Activated CD4-positive, alpha-beta T cell treated with anti-CD3 and anti-CD28 coated beads, Interleukin-2, amount 50 U/mL, for 1 hour (primary cell): ENCODE measurements around the gene CAMTA1.
A peak's percentile ranks its signal among the peaks of the same experiment; 100 is the strongest.
"Not testable (repeated sequence)": the region's sequence is repeated elsewhere in the genome, so short reads cannot be mapped to it uniquely, and the experiment has no call there.

ENCODE experiments used
- DNase-seq: peaks from one replicate; pipeline ENCODE4 v3.0.0-alpha.2; 2020

The CAMTA1 gene

GRCh38 chr1:7677815-7678214, 892.6 kb downstream of the CAMTA1 start:
- DNase-seq: no peak

- no peak for DNase-seq
Observed at GRCh38 chr1:7678491-7679158, 893.4 kb downstream of the CAMTA1 start.

- DNase-seq: no peak
Observed at GRCh38 chr1:7679159-7679872, 894.1 kb downstream of the CAMTA1 start.

- no peak for DNase-seq
Observed at GRCh38 chr1:7679873-7680206, 894.6 kb downstream of the CAMTA1 start.

GRCh38 chr1:7680207-7680954, 895.1 kb downstream of the CAMTA1 start:
- DNase-seq: peak; percentile 38

GRCh38 chr1:7680955-7681268, 895.7 kb downstream of the CAMTA1 start:
- no peak for DNase-seq

- DNase-seq: no peak
Observed at GRCh38 chr1:7681401-7681800, 896.1 kb downstream of the CAMTA1 start.

GRCh38 chr1:7683521-7683920, 898.3 kb downstream of the CAMTA1 start:
- DNase-seq: no peak

- no peak for DNase-seq
Observed at GRCh38 chr1:7684132-7684531, 898.9 kb downstream of the CAMTA1 start.

GRCh38 chr1:7684861-7685635, 899.8 kb downstream of the CAMTA1 start:
- DNase-seq: no peak

GRCh38 chr1:7686301-7686850, 901.1 kb downstream of the CAMTA1 start:
- DNase-seq: no peak

- DNase-seq: no peak
Observed at GRCh38 chr1:7687411-7687810, 902.2 kb downstream of the CAMTA1 start.

- DNase-seq: no peak
Observed at GRCh38 chr1:7688659-7689058, 903.4 kb downstream of the CAMTA1 start.

GRCh38 chr1:7689307-7689706, 904.1 kb downstream of the CAMTA1 start:
- not testable (repeated sequence) for DNase-seq

GRCh38 chr1:7690076-7690475, 904.8 kb downstream of the CAMTA1 start:
- no peak for DNase-seq

GRCh38 chr1:7690496-7691182, 905.4 kb downstream of the CAMTA1 start:
- no peak for DNase-seq

- no peak for DNase-seq
Observed at GRCh38 chr1:7691576-7691975, 906.3 kb downstream of the CAMTA1 start.

GRCh38 chr1:7692005-7692404, 906.8 kb downstream of the CAMTA1 start:
- DNase-seq: no peak

GRCh38 chr1:7693037-7693436, 907.8 kb downstream of the CAMTA1 start:
- not testable (repeated sequence) for DNase-seq

GRCh38 chr1:7693662-7694061, 908.4 kb downstream of the CAMTA1 start:
- DNase-seq: no peak

- no peak for DNase-seq
Observed at GRCh38 chr1:7694600-7695496, 909.6 kb downstream of the CAMTA1 start.
